GM18867 (cell line): ENCODE data around the gene UNKL.
"Not testable (repeated sequence)": the region's sequence is repeated elsewhere in the genome, so short reads cannot be mapped to it uniquely, and the experiment has no call there.

ENCODE experiments used
- ATAC-seq: cut with Tn5 transposase; IDR thresholded peaks from one replicate; pipeline ENCODE4 v1.9.1; 2021; ENCODE audit warnings: mild to moderate bottlenecking, moderate library complexity; ENCODE audit not compliant: unreplicated experiment

UNKL gene

GRCh38 chr16:1330260-1330914 lies 84.1 kb downstream of the UNKL start:
- ATAC-seq = no peak

GRCh38 chr16:1328961-1329360 lies 85.5 kb downstream of the UNKL start:
- ATAC-seq = not testable (repeated sequence)

GRCh38 chr16:1328136-1328535 lies 86.4 kb downstream of the UNKL start:
- ATAC-seq = not testable (repeated sequence)

DNA sequence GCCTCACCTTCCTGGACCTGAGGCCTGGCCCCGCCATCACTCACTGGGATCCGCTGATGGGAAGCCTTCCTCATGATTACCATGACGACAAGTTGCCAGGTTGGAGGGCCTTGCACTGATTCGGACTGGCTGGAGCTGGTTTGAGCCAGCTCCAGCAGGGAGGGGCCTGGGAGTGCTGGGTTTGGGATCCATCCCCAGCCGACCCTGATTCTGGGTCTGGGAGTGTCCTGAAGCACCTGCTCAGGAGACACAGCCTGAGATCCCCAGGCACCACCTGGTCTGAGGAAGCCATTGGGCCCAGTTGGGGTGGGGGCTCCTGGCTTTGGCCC lies 86.9 kb downstream of the UNKL start:
- ATAC-seq = no peak

GRCh38 chr16:1326946-1327618 lies 87.4 kb downstream of the UNKL start:
- no peak for ATAC-seq

DNA sequence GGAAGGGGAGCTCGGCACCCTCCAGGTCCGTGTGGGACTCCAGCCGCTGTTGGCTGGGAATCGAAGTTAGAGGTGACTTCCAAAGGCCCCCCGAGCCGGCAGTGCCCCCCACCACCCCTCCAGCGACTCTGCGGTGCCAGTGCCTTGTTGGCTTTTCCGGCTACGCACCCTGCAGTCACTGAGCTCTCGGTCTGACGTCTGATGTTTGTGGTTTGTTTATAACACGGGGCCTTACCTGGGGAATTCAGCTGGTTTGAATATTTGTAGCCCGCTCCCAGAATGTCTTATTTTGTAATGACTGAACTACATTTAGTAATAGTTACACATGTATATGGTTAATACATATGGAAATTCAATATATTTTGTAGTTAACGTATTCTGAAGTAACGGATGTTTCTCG lies 88.1 kb downstream of the UNKL start:
- ATAC-seq = no peak

GRCh38 chr16:1325673-1326371 lies 88.7 kb downstream of the UNKL start:
- ATAC-seq = no peak

DNA sequence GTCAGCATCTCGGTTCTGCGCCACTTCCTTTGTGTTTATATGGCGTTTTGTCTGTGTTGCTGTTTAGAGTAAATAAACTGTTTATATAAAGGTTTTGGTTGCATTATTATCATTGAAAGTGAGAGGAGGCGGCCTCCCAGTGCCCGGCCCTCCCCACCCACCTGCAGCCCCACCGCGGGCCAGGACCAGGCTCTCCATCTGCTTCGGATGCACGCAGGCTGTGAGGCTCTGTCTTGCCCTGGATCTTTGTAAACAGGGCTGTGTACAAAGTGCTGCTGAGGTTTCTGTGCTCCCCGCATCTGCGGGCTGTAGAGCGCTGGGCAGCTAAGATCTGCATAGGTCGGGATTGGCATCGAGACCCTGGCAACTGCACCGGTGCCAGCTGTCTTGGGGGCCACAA lies 89.2 kb downstream of the UNKL start:
- ATAC-seq = no peak

DNA sequence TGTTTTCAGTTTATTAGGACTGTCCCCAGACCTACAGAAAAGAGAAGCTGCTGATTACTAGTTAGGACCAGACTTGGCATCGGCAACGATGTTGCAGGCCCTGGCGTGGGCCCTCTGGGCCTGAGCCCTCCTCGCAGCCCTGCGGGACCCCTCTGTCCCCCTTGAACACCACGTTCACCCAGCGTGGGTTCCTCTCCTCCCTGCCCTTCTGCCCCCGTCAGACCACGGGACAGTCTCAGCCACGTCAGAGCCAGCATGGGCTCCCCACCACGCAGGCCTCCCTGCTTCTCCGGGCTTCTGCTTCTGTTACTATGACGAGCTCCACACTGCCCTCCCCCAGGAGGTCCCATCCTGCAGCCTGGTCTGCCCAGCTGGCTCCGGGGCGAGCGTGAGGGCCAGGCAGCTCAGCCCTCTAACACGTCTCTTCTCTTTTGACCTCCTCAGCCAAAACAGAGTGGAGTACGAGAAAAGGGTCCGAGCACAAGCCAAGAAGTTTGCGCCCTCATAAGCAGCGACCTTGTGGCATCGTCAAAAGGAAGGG lies 90.1 kb downstream of the UNKL start:
- ATAC-seq = no peak

- no peak for ATAC-seq
Measured at GRCh38 chr16:1323296-1324239, 90.9 kb downstream of the UNKL start.

GRCh38 chr16:1322407-1322806 lies 92.1 kb downstream of the UNKL start:
- no peak for ATAC-seq

DNA sequence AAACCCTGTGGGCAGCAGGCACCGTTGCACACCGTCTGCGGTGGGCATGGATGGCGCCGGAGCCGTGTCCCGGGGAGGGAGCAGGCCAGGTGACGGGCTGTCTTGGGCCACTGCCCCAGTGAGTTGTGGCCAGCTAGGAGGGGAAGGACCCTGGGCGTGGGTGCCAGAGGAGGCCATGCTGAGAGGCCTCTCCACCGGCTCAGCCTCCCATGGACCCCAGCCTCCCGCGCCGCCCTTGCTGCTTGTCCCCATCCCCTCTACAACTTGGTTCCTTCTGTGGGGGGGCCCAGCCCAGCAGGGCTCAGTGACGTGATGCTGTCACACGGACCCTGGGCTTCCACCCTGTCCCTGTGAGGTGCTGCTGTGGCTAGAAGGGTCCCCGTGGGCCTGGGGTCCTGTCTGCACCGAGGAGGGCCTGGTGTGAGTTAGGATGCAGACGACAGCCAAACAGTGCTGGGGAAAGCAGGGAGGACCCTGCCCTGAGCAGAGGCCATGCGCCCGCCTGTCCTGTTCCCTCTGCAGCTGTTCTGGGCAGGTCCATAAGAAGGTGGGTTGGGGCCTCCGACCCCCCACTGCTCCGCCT lies 93.8 kb downstream of the UNKL start:
- no peak for ATAC-seq

DNA sequence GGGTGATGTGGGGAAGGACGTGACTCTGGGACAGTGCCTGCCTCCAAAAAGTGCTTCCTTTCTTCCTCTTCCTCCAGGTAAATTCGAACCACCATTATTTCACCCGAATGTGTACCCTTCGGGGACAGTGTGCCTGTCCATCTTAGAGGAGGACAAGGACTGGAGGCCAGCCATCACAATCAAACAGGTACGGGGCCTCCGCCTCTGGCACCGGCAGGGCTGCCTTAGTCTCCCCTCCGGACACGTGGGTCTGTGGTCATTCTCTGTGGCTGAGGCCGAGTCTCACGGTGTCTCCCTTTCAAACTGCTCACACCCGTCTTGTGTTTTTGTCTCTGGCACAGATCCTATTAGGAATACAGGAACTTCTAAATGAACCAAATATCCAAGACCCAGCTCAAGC lies 94.4 kb downstream of the UNKL start:
- no peak for ATAC-seq

DNA sequence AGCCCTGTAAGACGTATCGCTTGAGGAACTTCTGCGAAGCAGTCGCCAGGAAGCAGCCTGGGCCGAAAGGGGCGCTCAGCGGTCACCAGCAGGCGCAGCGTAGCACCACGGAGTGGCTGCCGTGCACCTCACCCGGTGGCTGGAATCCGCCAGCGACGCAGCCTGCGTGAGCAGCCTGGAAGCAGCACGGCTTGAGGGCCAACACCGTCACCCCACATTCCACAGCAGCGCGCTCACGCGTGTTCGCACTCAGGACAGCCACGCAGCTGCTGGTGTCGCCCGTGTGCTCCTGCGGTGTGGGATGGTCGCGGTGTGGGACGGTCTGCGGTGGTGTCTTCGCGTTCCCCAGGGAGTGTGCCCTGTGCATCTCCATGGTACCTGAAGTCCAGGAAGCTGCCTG lies 95.5 kb downstream of the UNKL start:
- no peak for ATAC-seq

DNA sequence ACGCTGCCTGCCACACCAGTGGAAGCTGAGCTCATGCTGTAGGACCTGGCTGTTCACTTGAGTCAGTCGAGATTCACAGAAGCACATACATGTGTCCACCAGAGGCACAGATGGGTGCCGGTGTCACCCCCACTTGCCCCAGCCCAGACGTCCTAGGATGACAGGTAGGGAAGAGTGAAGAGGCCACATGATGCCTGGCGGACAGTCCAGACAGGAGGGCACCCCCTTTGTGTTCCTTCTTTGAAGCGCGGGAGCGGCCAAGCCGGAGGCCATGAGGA lies 96.3 kb downstream of the UNKL start:
- no peak for ATAC-seq

DNA sequence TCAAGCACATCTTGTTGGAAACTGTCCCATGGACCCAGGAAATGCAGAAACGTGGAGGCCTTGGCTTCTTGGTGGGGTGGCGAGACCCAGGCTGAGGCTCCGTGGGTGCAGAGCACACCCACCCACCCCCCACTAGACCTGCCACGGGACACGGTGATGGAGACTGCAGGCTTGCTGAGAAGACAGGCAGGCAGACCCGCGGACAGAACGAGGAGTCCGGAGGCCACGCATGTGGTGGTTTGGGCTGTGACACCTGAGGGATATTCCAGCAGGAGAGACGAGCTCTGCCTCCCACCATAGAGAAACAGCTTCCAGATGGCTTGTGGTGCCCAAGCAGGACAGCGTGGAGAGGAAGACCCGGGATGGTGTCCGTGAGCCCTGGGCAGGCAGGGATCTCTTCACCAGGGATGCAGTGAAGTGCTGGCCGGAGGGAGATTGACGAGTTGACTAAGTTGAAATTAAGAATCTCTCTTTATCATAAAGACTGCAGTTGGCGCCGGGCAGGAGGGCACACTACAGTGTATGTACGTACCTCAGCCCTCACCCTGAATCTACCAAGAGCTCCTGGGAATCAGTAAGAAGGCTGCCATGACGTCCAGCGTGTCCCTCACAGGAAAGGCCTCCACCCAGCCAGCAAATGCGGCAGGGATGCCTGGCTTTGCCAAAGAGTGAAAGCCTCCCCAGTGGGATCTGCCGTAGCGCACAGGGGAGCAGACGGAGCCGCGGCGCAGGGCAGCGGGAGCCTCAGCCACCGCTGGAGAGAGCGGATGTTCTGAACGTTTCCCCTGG lies 96.8 kb downstream of the UNKL start:
- no peak for ATAC-seq

- ATAC-seq = no peak
Measured at GRCh38 chr16:1316033-1316405, 98.5 kb downstream of the UNKL start.

DNA sequence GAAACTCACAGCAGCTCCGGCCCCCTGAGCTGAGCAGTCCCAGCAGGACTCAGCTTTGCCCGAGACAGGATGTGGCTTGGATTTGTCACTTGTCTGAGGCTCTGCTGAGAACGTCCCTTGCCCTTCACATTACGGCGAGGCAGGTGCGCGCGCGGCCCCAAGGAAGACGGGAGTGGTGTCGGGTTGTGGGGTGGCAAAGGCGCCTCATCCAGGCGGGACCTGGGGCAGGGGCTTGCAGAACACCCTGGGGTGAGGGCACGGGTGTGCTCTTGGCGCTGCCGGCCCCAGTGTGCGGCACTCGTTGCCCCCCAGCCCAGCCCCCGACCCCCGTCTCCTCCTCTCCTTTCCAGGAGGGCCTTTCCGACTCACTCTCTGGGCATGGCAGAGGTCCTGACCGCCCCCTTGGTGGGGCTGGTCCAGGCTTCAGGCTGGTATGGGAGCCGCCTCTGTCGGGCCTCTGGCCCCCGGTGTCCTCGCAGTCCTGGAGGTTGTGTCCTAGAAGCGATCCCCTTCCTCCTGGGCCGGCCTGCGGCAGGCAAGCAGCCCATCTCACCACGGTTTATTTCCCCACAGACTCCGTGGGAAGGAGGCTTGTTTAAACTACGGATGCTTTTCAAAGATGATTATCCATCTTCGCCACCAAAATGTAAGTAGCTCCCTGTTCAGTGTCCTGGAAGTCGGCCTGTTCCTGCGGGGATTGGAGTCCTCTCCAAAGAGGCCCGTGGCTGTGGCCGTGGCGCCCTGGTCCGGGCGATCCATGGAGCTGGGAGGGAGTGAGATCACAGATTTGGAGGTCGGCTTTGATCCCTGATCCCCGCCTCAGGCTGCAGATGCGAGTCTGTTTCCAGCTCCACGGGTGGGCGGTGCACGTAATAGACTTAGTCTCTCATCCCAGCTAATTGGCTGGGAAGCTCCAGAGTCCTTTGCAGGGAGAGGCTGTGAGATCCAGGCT lies 99.1 kb downstream of the UNKL start:
- ATAC-seq = no peak
